Activated CD4-positive, alpha-beta T cell treated with anti-CD3 and anti-CD28 coated beads, Interleukin-2, amount 50 U/mL, for 48 hours (primary cell): Measurements from ENCODE around the gene ARPC5L.

Experiments used
- DNase-seq, 2 experiments: peaks; one replicate each; pipeline ENCODE4 v3.0.0-alpha.2; 2020

ARPC5L gene

GRCh38 chr9:124868511-124869465 is 6.9 kb downstream of the ARPC5L start:
- DNase-seq = peak; percentile 88 to 91

- peak; percentile 40 to 54 for DNase-seq
Measured at GRCh38 chr9:124869466-124869985, 7.6 kb downstream of the ARPC5L start.

GRCh38 chr9:124869986-124870560 is 8.1 kb downstream of the ARPC5L start:
- DNase-seq = peak; percentile 91 to 94

GRCh38 chr9:124870723-124871122 is 8.8 kb downstream of the ARPC5L start:
- no peak for DNase-seq

- no peak for DNase-seq
Measured at GRCh38 chr9:124871156-124871561, 9.2 kb downstream of the ARPC5L start.

- peak in 1 of 2 experiments; percentile 39 for DNase-seq
Measured at GRCh38 chr9:124873664-124874063, 11.7 kb downstream of the ARPC5L start.

GRCh38 chr9:124875501-124875900 is 13.6 kb downstream of the ARPC5L start:
- no peak for DNase-seq

GRCh38 chr9:124877021-124877782 is 15.3 kb downstream of the ARPC5L start:
- DNase-seq = no peak

- no peak for DNase-seq
Measured at GRCh38 chr9:124878021-124878420, 16.1 kb downstream of the ARPC5L start.

GRCh38 chr9:124878518-124878917 is 16.6 kb downstream of the ARPC5L start:
- no peak for DNase-seq

GRCh38 chr9:124879226-124879625 is 17.3 kb downstream of the ARPC5L start:
- no peak for DNase-seq

- DNase-seq = no peak
Measured at GRCh38 chr9:124880501-124880900, 18.6 kb downstream of the ARPC5L start.

GRCh38 chr9:124881138-124881743 is 19.3 kb downstream of the ARPC5L start:
- DNase-seq = no peak

- DNase-seq = no peak
Measured at GRCh38 chr9:124882231-124882630, 20.3 kb downstream of the ARPC5L start.

GRCh38 chr9:124884376-124884775 is 22.4 kb downstream of the ARPC5L start:
- no peak for DNase-seq

- DNase-seq = no peak
Measured at GRCh38 chr9:124885551-124885950, 23.6 kb downstream of the ARPC5L start.

GRCh38 chr9:124886461-124886860 is 24.5 kb downstream of the ARPC5L start:
- no peak for DNase-seq

- no peak for DNase-seq
Measured at GRCh38 chr9:124886866-124887492, 25.0 kb downstream of the ARPC5L start.

GRCh38 chr9:124887832-124888231 is 25.9 kb downstream of the ARPC5L start:
- DNase-seq = no peak

- DNase-seq = no peak
Measured at GRCh38 chr9:124889006-124889405, 27.1 kb downstream of the ARPC5L start.

- no peak for DNase-seq
Measured at GRCh38 chr9:124890179-124890578, 28.2 kb downstream of the ARPC5L start.

- DNase-seq = no peak
Measured at GRCh38 chr9:124894035-124894740, 32.3 kb downstream of the ARPC5L start.
